Activated CD4-positive, alpha-beta T cell treated with anti-CD3 and anti-CD28 coated beads, Interleukin-2, amount 50 U/mL, for 4 hours (primary cell): ENCODE data around the gene MTMR4.
A peak's percentile ranks its signal among the peaks of the same experiment; 100 is the strongest.
"Not testable (repeated sequence)": the region's sequence is repeated elsewhere in the genome, so short reads cannot be mapped to it uniquely, and the experiment has no call there.

Source experiments
- DNase-seq, 2 experiments: peaks; one replicate each; pipeline ENCODE4 v3.0.0-alpha.2; 2020

MTMR4 gene

DNA sequence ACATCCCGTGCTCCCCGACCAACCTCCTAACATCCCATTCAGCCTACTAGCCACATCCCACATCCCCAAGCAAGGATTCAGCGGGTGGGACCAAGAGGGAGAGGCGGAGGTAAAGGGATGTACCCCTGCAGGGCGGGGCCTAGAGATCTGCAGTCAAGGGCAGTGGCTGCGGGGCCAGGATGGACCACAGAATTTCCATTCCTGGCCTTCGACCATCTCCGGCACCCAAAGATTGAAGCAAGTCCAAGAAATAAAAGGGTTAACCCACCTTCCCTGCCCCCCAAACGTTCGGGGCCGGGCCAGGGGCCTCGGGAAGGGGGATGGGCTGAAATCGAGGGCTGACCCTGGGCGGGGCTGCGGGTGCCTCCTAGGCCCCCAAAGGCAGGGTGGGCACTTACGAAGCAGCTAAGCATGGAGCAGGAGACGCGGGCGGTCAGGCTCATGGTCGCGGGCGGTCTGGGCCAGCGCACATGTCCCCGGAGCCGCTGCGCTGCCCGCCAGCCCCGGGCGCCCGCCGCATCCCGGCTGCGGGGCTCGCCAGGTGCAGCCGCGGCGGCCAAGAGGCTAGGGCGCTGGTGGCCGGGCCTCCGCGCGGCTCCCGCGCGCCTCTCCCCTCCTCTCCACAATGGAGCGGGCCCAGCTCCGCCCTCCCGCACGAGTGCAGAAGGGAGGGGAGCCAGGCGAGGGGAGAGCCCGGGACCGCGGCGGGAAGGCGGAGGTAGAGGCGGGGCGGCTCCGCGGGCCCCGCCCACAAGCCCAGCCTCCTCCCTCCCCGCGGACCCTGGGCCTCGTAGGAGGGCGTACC lies at the start of gene MTMR4:
TSS of gene MTMR4 (minus strand) at position 674 of the 805 bp plus-strand sequence. CDS start at position 443, 231 bp downstream.
- peak; percentile 54 to 65 for DNase-seq

DNA sequence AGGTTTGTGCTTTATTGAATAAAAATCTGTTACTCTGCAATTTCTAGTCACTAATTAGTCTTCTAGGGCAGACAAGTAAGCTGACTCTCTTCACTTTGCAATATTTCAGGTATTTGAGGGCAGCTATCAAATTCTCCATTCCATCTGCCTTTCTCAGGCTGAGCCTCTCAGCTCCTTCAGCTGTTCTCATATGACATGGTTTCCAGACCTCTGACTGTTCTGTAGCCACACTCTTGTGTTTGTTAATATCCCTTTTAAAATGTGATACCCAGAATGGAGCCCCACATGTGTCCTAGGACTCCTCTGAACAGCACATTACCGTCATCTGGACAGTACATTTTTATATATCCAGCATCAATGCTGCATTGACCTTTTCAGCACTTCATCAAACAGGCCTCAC lies 46.1 kb upstream of the MTMR4 start:
- no peak for DNase-seq

DNA sequence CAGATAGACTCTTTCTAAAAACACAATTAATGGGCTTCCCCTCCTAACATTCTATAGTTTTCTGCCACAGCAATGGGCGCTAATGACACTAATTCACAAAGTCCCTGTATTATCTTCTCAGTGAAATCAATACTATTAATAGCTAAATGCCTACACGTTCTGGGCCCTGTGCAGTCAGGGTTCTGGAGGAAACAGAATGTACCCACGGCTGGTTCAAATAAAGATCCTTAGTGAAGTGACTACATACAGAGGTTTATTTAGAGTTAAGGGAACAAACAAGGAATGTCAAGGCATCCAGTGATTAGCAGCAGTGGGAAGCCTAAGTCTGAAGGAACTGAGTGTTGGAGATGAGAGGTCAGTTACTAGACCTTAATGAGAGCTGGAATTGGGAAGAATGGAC lies 43.5 kb upstream of the MTMR4 start:
- DNase-seq = no peak

DNA sequence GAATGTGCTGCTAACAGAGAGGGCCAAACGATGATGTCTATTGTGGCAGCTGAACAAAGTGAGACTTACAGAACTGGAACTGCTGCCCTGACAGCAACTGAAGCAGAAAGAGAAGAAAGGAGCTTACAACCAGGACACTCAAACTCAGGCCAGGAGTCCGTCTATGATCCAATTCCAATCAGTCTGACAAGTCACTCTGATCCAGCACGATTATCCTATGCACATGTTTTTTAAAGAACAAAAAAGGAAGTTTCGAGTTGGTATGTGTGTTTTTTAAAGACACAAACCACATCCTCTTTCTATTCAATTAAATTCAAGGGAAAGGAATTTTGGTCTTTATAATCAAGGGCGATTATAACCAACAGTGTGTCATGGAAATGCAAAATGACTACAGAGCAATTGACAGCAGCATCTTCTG lies 42.4 kb upstream of the MTMR4 start:
- no peak for DNase-seq

DNA sequence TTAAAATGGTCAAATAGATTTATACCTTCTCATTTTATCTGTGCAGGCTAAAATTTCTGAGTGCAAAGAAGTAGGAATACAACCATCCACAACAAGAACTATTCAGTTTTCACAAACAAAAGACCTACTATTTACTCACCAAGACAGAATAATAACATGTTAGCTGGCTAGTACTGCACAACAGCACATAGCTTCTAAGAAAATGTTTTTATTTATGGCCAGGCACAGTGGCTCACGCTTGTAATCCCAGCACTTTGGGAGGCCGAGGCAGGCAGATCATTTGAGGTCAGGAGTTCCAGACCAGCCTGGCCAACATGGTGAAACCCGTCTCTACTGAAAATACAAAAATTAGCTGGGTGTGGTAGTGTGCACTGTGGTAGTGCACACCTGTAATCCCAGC lies 40.7 kb upstream of the MTMR4 start:
- DNase-seq = not testable (repeated sequence)

DNA sequence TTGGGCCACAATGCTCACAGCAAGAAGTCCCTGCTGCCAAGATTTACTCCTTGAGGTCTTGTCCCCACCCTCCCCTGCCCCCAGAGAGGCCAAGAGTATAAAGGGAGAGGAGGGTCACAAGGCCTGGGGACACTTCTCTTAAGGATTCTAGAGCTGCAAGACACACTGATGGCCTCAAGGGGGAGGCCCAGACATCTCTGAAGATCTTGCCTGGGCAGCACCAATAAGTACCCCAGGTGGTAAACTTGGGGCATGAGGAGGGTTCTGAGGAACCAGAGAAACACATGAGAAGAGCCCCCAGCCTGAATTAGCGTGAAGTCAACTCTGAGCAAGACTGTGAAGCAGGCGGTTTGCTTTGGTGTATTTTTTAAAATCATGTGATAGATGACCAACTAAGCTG lies 26.8 kb upstream of the MTMR4 start:
- DNase-seq = no peak

DNA sequence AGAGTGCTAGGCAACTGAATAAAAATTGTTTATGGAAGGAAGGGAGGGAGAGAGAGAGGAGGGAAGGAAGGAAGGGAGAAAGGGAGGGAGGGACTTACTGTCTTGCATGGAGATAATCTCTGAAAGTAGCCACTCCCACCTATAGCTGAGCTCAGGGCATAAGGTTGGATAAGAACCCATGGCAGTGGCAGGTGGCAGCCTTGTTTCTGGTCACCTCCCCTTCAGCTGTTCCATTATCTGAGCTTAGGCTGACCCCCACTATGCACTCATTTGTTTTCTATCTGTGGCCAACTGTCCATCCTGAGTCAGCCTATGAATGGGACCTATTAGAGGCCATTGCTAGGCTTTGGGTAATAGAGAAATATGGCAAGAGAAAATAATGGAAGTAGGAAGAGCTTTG lies 25.3 kb upstream of the MTMR4 start:
- no peak for DNase-seq

DNA sequence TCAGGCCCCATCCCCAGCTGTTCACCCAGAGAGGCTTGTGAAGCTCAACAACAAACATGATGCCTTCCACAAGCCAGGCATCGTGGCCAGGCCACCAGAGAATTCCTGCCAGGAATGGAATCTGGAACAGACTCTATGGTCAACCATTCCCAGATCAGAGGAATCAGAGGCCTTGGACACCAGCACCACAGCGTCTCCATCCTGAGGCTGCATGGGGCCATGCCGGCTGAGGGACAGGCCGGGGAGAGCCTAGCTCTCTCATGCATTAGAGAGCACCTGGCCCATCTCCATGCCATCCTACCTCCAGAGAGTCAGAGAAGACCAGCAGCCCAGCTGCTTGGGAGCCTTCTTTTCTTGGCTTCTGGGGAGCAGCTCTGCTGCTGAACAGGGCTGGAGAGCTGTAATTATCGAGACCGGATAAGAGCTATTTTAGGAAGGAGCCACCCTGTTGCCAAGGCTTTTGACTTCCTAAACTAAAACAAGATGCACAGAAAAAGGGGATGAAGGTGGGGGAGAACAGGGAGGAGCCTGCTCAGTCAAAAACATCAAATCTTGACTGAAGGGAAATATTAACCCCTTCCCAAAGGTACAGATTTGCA lies 24.5 kb upstream of the MTMR4 start:
- DNase-seq = no peak

DNA sequence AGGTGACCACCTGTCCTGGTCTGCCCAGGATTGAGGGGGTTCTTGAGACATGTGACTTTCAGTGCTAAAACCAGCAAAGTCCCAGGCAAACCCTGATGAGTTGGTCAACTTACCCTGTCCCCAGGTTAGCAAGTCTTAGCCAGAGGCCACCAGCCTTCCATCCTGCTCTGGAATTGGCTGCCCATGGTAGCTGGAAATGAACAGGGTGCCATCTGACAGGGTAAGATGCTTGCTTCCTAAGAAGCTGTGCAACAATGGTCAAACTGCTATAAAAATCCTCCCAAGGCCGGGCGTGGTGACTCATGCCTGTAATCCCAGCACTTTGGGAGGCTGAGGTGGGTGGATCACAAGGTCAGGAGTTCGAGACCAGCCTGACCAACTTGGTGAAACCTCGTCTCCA lies 22.8 kb upstream of the MTMR4 start:
- DNase-seq = no peak

DNA sequence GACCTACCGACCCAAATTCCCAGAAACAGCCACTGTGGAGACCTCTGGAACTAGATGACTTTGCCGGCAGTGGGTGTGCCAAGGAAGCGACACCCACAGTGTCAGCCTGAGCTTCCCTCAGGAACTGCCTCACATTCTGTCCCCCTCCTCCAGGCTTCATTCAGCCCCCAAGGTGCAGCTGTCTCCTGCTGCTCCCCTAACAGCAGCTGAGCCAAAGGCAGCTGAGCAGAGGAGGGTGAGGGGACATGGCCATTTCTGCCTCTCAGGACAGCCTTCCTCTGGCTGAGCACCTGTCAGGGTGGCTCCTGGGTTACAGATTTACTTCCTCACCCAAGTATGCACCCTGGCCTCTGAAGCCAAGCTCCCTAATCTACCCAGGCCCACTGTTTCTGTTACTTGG lies 22.1 kb upstream of the MTMR4 start:
- DNase-seq = no peak

DNA sequence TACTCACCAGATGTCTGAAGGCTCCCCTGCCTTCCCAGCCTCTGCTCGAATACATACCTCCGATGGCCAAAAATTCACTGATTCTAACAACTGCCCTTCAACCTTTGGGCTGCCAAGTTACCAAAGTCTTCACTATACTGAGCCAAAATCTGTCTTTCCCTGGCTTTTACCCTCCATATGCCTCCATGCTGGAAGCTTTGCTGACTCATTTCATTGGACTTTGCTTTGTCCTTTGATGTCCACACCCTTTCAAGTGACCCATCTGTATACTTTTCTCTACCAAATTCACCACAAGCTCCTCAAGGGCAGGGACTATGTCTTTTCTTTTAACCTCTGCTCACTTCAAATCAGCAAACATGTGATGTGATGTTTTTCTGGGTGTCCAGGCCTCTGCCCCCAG lies 21.0 kb upstream of the MTMR4 start:
- DNase-seq = no peak

DNA sequence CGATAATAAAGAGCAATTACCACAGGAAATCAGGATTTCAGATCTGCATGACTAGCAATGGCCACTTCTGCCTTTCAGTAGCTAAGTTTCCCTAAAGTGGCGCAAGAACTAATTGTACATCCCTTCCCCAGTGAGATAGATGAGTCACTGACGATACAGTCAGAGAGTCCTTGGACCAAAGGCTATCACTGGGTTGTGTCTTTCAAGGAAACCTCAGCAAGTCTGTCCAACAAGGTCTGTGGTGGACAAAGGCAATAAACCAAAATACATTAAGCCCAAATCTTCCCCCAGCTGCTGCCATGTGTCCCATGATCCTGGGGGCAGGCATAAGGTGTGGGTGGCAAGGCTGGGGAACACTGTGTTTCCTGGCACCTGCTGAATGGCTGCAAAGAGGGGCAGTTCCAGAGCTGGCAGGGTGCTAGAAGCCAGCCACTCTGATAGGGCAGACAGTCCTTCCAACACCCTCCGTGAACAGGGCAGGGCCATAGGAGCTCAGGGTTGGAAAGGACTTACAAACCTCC lies 20.5 kb upstream of the MTMR4 start:
- DNase-seq = no peak

DNA sequence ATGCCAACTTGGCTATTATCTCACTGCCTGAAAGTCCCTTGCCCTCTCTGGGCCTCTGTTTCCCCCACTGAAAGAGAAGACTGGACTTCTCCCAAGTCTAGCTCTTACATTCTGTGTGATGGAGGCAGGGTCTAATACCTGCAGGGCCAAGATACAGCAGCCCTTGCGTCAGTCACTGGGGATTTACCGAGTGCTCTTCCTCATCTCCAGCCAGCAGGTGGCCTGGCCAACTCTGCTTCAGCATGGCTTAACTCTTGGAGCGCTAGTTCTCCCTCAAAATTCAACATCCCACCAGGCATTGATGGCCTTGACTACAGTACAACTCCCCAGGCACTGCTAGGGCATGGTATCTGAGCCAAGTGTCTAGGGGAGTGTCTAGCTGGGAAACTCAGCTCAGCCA lies 19.9 kb upstream of the MTMR4 start:
- no peak for DNase-seq

DNA sequence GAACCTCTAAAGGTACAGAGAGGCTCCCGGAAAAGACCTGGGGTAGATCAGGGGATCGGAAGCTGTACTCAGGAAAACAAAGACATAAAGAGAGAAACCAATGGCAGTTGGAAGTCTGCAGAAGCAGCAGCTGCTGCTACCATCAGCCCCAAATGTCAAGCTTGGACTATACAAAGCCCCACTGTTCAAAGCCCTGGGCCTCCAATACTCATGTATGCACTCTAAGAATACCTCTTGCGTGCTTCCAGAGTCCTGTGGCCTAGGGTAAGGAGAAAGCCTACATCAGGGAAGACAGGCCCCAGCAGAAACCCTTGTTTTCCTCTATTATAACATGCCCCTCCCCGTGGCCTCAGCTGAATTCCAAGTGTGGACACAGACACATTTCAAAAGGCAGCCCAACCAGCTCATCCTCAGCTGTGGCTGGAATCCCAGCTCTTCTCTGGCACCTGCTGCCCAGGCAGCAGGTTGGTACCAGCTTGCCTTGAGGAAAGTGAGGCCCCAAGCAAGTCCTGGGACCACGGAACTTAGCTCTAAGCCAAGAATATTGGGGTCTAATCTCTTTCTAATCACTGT lies 19.3 kb upstream of the MTMR4 start:
- no peak for DNase-seq

DNA sequence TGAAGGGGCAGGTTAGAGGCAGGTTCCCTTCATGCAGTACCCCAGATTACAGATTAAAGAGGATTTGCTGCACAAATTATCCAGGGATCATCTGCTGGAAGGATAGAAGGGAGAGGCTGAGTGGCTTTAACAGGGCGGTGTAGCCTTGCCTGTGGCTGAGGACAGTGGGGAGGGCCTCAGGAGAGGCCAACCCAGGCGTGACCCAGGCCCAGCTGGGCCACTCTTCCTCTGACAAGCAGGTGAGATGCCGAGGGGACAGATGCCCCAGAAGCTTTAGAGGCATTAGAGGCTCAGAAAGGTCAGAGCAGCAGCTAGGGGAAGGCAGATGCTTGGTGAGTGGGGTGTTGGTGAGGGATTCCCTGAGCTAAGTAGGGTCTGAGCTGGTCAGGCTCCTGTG lies 18.1 kb upstream of the MTMR4 start:
- no peak for DNase-seq

DNA sequence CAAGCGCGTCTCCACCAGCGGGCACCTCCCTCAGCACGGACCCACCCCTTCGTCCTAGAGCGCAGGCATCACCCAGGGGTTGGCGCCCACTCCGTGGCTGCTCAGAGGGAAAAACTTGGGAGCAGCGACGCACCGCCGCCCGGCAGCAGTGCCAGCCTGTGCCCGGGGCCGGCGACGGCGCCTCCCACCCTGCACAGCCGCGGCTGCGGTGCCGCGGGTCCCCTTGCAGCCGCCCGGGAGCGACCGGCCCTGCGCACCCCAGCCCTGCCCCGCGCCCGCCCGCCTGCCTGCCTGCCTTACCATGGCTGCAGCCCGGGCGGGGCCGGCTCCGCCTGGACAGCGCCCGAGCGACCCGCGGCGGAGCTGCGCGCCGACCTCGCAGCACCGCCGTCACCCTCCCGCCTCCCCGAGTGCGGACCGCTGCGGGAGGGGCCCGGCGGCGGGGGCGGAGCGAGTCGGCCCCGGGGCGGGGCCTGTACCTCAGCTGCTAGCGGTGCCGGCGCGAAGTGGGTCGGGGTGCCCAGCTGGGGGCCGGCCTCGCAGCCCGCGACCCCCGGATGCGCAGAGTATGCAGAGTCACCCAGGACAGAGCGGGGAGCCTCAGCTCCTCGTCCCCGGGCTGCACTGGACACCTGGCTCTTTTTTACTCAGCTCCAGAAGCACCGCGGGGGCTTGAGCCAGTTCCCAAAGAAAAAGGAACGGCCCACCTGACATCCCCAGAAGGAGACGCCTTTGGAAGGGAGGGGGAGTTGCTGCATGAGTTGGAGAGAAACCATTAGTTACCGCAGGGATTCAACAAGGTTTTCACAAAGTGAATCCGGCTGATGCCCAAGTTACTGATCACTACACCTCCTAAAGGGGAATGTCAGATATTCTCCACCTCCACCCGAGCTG lies 17.5 kb upstream of the MTMR4 start:
- DNase-seq = peak; percentile 51

DNA sequence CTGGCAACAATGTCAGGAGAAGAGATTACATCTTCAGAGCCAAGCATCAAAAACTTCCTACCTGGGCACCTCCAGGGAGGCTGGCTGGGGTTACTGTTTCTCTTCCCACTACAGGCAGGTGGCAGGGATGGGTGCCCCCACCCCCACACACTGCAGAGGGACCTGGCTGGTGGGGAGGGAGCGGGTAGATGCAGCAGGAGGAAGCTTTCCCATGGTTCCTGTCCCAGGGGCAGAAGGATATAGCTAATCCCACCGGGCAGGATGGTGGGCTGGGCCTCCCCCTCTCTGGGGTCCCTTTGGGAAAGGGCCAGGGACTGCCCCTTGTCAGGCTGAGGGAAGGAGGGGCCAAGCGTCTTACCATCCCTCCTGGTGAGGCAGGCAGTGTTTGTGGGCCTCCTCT lies 16.7 kb upstream of the MTMR4 start:
- DNase-seq = no peak

DNA sequence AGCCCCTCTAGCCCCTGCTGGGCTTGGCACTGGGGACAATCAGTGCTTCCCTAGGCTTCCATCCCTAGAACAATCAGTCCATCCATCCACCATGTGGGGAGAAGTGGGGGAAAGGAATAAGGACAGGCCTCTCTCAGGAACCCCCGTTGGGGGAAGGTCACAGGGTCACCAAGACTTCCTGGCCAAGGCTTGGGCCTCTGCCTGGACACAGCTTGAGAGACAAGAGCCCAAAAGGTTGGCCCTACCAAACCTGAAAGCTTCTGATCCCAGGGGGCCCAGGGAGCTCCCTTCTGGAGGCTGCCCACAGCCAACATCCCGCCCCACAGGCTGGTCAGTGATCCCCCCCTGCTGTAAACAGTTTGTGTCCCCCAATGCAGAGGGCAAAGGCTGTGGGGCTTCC lies 16.2 kb upstream of the MTMR4 start:
- no peak for DNase-seq

DNA sequence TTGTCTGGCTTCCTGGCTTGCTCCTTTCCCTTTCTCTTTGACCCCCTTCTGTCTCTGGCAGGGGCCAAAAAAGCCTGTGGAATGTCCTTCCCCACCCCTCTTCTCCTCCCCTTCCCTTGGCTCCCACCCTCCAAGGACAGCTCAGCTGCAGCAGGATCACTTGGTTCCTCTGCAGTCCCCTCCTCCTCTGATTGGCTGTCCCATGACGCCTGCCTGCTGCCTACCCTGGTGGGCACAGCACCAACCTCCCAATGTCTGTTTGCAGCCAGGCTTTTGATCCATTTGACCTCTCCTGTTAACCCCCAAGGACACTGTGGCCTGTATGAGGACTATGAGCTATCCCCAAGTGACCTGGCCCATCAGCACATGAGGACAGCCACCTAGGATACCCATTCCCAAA lies 14.8 kb upstream of the MTMR4 start:
- DNase-seq = no peak

DNA sequence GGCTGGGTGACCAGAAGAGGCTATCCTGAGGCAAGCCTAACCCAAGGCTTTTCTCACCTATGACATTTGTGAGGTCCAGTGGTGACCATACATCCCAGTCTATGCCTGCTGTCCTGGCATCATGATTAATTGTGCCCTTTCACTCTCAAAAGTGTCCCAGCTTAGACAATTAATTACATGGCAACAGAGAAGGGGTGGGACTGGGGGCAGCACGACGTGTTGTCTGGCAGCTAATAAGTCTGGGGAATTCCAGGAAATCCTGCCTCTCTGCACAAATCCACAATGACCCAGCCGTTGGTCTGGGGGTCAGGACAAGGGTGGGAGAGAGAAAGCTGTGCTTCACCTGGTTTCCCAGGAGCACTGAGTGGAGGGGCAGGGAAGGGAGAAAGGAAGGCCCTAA lies 14.0 kb upstream of the MTMR4 start:
- no peak for DNase-seq

DNA sequence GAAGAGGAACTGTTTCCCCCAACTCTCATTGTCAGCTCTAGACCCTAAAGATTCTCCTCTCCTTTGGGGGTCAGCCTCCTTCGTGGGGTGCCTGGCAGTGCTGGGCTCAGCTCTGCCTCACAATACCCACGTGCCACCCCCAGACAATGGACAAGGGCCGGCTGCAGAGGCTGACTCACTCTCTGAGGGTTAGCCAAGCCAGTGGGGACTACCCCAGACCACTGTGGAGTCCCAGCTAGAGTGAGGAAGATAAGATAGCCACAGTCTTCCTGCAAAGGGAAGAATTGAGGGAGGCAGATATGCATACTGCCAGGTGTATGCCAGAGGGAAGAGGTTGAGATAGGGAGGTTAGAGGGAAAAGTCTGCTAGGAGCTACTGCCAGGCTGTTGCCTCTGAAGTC lies 13.5 kb upstream of the MTMR4 start:
- no peak for DNase-seq

DNA sequence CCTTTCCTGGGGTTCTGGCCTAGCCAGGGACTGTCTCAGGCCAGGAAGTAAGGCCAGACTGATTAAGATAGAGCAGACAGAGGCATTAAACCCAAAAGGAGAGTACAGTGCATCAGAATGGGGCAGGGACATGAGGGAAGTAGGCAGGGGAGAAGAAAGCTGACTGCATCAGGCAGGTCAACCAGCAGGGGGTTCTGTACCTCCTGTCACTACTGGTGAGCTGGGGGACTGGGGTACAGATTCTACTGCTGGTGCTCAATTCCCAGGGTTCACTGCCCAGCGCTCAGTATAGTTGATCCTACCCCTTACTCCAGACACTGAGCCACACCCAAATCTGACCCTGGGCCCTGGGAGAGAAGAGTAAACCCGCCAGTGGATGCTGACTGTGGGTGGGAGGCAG lies 12.9 kb upstream of the MTMR4 start:
- DNase-seq = no peak

DNA sequence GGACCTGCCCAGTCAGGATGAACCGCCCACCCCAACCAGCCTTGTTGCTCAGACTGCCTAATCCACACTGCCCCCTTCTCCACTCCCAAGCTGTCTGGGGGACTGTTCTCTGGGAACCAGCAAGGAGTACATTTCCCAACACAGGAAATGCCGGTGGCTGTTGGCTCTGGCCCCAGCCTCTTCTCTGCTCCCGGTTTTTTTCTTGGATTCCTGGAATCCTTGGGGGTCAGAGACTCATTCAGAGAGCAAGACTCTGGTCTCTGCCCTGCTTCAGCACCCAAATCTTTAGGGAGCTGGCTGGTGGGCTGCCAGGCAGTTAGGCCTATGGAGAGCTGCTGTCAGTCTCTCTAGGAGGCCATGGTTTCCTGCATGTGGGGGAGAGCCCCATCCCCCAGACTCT lies 10.8 kb upstream of the MTMR4 start:
- no peak for DNase-seq
